ENCODE results near the gene DHPS.
"Not testable (repeated sequence)": the region's sequence is repeated elsewhere in the genome, so short reads cannot be mapped to it uniquely, and the experiment has no call there.

The DHPS gene

GRCh38 chr19:12720296-12720695 lies 38.6 kb upstream of the DHPS start:
- Histone ChIP-seq H4K91ac (ENCODE audit: low read depth, low read length, poor library complexity) (no peak overlapping the region), H3K36me3 (replicated peaks in 1 of 2; ENCODE audit: control insufficient read depth in 2 of 2, insufficient read depth in 2 of 2, low read length in 2 of 2) (peaks cover 28 to 54% of the 10 kb centered on the region in 2 donors), H3K4me2 (ENCODE audit: insufficient read depth, low read length, poor library complexity, severe bottlenecking) (peak overlapping the region; percentile 93), H3K4me1 (ENCODE audit: control insufficient read depth in 2 of 2, insufficient read depth in 1 of 2, low read depth in 1 of 2, low read length in 2 of 2) (peaks cover 6 to 7% of the 10 kb centered on the region in 2 donors), H3K27ac (replicated peaks; ENCODE audit: low read length) (no peak overlapping the region), H3K18ac (ENCODE audit: low read length) (no peak overlapping the region), H3K9ac (ENCODE audit: low read depth, low read length, poor library complexity) (no peak overlapping the region), H3K23ac (ENCODE audit: low read depth, low read length, poor library complexity) (no peak overlapping the region), H3K4ac (ENCODE audit: low read length) (no peak overlapping the region), H4K8ac (ENCODE audit: low read depth, low read length) (no peak overlapping the region), H3K14ac (ENCODE audit: low read length) (no peak overlapping the region), H2AFZ (ENCODE audit: low read length) (no peak overlapping the region), H3K4me3 (ENCODE audit: low read length in 2 of 2) (peak overlapping the region in 1 of 2 donors; percentile 79), H2AK5ac (ENCODE audit: low read depth, low read length) (no peak overlapping the region), H2BK5ac (ENCODE audit: low read length) (no peak overlapping the region), H2BK120ac (ENCODE audit: low read depth, low read length) (no peak overlapping the region), H3K27me3 (ENCODE audit: control insufficient read depth in 3 of 3, insufficient read depth in 3 of 3, low read depth in 1 of 3, low read length in 3 of 3) (no peaks in the 10 kb centered on the region), H3K9me3 (replicated peaks in 1 of 2; ENCODE audit: control insufficient read depth in 2 of 2, insufficient read depth in 1 of 2, low read depth in 1 of 2, low read length in 2 of 2) (no peaks in the 10 kb centered on the region), H3K79me1 (ENCODE audit: low read depth, low read length) (peaks cover 14% of the 10 kb centered on the region), H2BK15ac (ENCODE audit: low read length) (no peak overlapping the region), H2BK12ac (ENCODE audit: low read length) (no peak overlapping the region)
- no peak for DNase-seq (ENCODE audit: low spot score)
- no CpG with 5 or more reads among the region's 10 CpGs for WGBS, 2 donors (ENCODE audit: extremely low coverage in 2 of 2, insufficient read length in 2 of 2, insufficient replicate concordance in 1 of 2)

GRCh38 chr19:12715929-12716328 lies 34.2 kb upstream of the DHPS start:
- no peak overlapping the region for H2BK15ac ChIP-seq (ENCODE audit: low read length)
- H3K27ac ChIP-seq (replicated peaks; ENCODE audit: low read length), result no peak overlapping the region
- no peaks in the 10 kb centered on the region for H3K27me3 ChIP-seq (ENCODE audit: control insufficient read depth in 3 of 3, insufficient read depth in 3 of 3, low read depth in 1 of 3, low read length in 3 of 3)
- H3K4me1 ChIP-seq (ENCODE audit: control insufficient read depth in 2 of 2, insufficient read depth in 1 of 2, low read depth in 1 of 2, low read length in 2 of 2), result peaks cover 4 to 6% of the 10 kb centered on the region in 2 donors
- H2AK5ac ChIP-seq (ENCODE audit: low read depth, low read length), result no peak overlapping the region
- H3K4me3 ChIP-seq (ENCODE audit: low read length in 2 of 2), result no peak overlapping the region
- no CpG with 5 or more reads among the region's 3 CpGs for WGBS, 2 donors (ENCODE audit: extremely low coverage in 2 of 2, insufficient read length in 2 of 2, insufficient replicate concordance in 1 of 2)
- H3K18ac ChIP-seq (ENCODE audit: low read length), result no peak overlapping the region
- peaks cover 19% of the 10 kb centered on the region for H3K79me1 ChIP-seq (ENCODE audit: low read depth, low read length)
- no peak overlapping the region for H2BK12ac ChIP-seq (ENCODE audit: low read length)
- H3K4ac ChIP-seq (ENCODE audit: low read length), result no peak overlapping the region
- H3K36me3 ChIP-seq (replicated peaks in 1 of 2; ENCODE audit: control insufficient read depth in 2 of 2, insufficient read depth in 2 of 2, low read length in 2 of 2), result peaks cover 54 to 94% of the 10 kb centered on the region in 2 donors
- no peak overlapping the region for H4K8ac ChIP-seq (ENCODE audit: low read depth, low read length)
- no peak overlapping the region for H3K9ac ChIP-seq (ENCODE audit: low read depth, low read length, poor library complexity)
- DNase-seq (ENCODE audit: low spot score), result no peak
- H3K23ac ChIP-seq (ENCODE audit: low read depth, low read length, poor library complexity), result no peak overlapping the region
- H3K9me3 ChIP-seq (replicated peaks in 1 of 2; ENCODE audit: control insufficient read depth in 2 of 2, insufficient read depth in 1 of 2, low read depth in 1 of 2, low read length in 2 of 2), result peaks cover 0 to 3% of the 10 kb centered on the region in 2 donors
- H2AFZ ChIP-seq (ENCODE audit: low read length), result no peak overlapping the region
- H2BK120ac ChIP-seq (ENCODE audit: low read depth, low read length), result no peak overlapping the region
- H2BK5ac ChIP-seq (ENCODE audit: low read length), result no peak overlapping the region
- H3K14ac ChIP-seq (ENCODE audit: low read length), result no peak overlapping the region
- no peak overlapping the region for H3K4me2 ChIP-seq (ENCODE audit: insufficient read depth, low read length, poor library complexity, severe bottlenecking)
- H4K91ac ChIP-seq (ENCODE audit: low read depth, low read length, poor library complexity), result no peak overlapping the region

- no peak overlapping the region for H4K91ac ChIP-seq (ENCODE audit: low read depth, low read length, poor library complexity)
- no CpG with 5 or more reads among the region's 15 CpGs for whole genome bisulfite sequencing, 2 donors (ENCODE audit: extremely low coverage in 2 of 2, insufficient read length in 2 of 2, insufficient replicate concordance in 1 of 2)
- peaks cover 60 to 93% of the 10 kb centered on the region in 2 donors for H3K36me3 ChIP-seq (replicated peaks in 1 of 2; ENCODE audit: control insufficient read depth in 2 of 2, insufficient read depth in 2 of 2, low read length in 2 of 2)
- H2BK5ac ChIP-seq (ENCODE audit: low read length), result peak overlapping the region; percentile 42
- H3K23ac ChIP-seq (ENCODE audit: low read depth, low read length, poor library complexity), result peak overlapping the region; percentile 32
- no peak overlapping the region for H2BK120ac ChIP-seq (ENCODE audit: low read depth, low read length)
- no peak overlapping the region for H2AFZ ChIP-seq (ENCODE audit: low read length)
- H3K14ac ChIP-seq (ENCODE audit: low read length), result no peak overlapping the region
- H3K4me1 ChIP-seq (ENCODE audit: control insufficient read depth in 2 of 2, insufficient read depth in 1 of 2, low read depth in 1 of 2, low read length in 2 of 2), result no peaks in the 10 kb centered on the region
- H2BK15ac ChIP-seq (ENCODE audit: low read length), result no peak overlapping the region
- no peak overlapping the region for H4K8ac ChIP-seq (ENCODE audit: low read depth, low read length)
- no peak overlapping the region for H3K4me2 ChIP-seq (ENCODE audit: insufficient read depth, low read length, poor library complexity, severe bottlenecking)
- no peak overlapping the region for H3K4me3 ChIP-seq (ENCODE audit: low read length in 2 of 2)
- no peak overlapping the region for H2BK12ac ChIP-seq (ENCODE audit: low read length)
- H2AK5ac ChIP-seq (ENCODE audit: low read depth, low read length), result no peak overlapping the region
- no peak overlapping the region for H3K27ac ChIP-seq (replicated peaks; ENCODE audit: low read length)
- DNase-seq (ENCODE audit: low spot score), result no peak
- H3K79me1 ChIP-seq (ENCODE audit: low read depth, low read length), result peaks cover 14% of the 10 kb centered on the region
- H3K9ac ChIP-seq (ENCODE audit: low read depth, low read length, poor library complexity), result no peak overlapping the region
- no peak overlapping the region for H3K18ac ChIP-seq (ENCODE audit: low read length)
- H3K27me3 ChIP-seq (ENCODE audit: control insufficient read depth in 3 of 3, insufficient read depth in 3 of 3, low read depth in 1 of 3, low read length in 3 of 3), result no peaks in the 10 kb centered on the region
- H3K9me3 ChIP-seq (replicated peaks in 1 of 2; ENCODE audit: control insufficient read depth in 2 of 2, insufficient read depth in 1 of 2, low read depth in 1 of 2, low read length in 2 of 2), result peaks cover 0 to 3% of the 10 kb centered on the region in 2 donors
- no peak overlapping the region for H3K4ac ChIP-seq (ENCODE audit: low read length)
Measured at GRCh38 chr19:12715102-12715501, 33.4 kb upstream of the DHPS start.

- not testable (repeated sequence) for H4K91ac ChIP-seq (ENCODE audit: low read depth, low read length, poor library complexity); H3K4ac ChIP-seq (ENCODE audit: low read length); H4K8ac ChIP-seq (ENCODE audit: low read depth, low read length); H2BK5ac ChIP-seq (ENCODE audit: low read length); DNase-seq (ENCODE audit: low spot score); H3K4me3 ChIP-seq (ENCODE audit: low read length in 2 of 2); H3K14ac ChIP-seq (ENCODE audit: low read length); H2BK12ac ChIP-seq (ENCODE audit: low read length); H2AFZ ChIP-seq (ENCODE audit: low read length); H3K4me2 ChIP-seq (ENCODE audit: insufficient read depth, low read length, poor library complexity, severe bottlenecking); H2BK15ac ChIP-seq (ENCODE audit: low read length); H2AK5ac ChIP-seq (ENCODE audit: low read depth, low read length); H3K23ac ChIP-seq (ENCODE audit: low read depth, low read length, poor library complexity); H3K9me3 ChIP-seq (replicated peaks in 1 of 2; ENCODE audit: control insufficient read depth in 2 of 2, insufficient read depth in 1 of 2, low read depth in 1 of 2, low read length in 2 of 2); H3K27ac ChIP-seq (replicated peaks; ENCODE audit: low read length); H3K79me1 ChIP-seq (ENCODE audit: low read depth, low read length); H3K4me1 ChIP-seq (ENCODE audit: control insufficient read depth in 2 of 2, insufficient read depth in 1 of 2, low read depth in 1 of 2, low read length in 2 of 2); H3K9ac ChIP-seq (ENCODE audit: low read depth, low read length, poor library complexity); H3K27me3 ChIP-seq (ENCODE audit: control insufficient read depth in 3 of 3, insufficient read depth in 3 of 3, low read depth in 1 of 3, low read length in 3 of 3); H3K18ac ChIP-seq (ENCODE audit: low read length)
- WGBS, 2 donors (ENCODE audit: extremely low coverage in 2 of 2, insufficient read length in 2 of 2, insufficient replicate concordance in 1 of 2), result no CpG with 5 or more reads among the region's 9 CpGs
- Histone ChIP-seq H3K36me3 (replicated peaks in 1 of 2; ENCODE audit: control insufficient read depth in 2 of 2, insufficient read depth in 2 of 2, low read length in 2 of 2) (peaks cover 58 to 94% of the 10 kb centered on the region in 2 donors), H2BK120ac (ENCODE audit: low read depth, low read length) (peak overlapping the region; percentile 94)
Measured at GRCh38 chr19:12713304-12713703, 31.6 kb upstream of the DHPS start.
